GM10266 (cell line): ENCODE results near the gene DGCR8.
A peak's percentile ranks its signal among the peaks of the same experiment; 100 is the strongest.

ENCODE experiments used
- DNase-seq: peaks from one replicate; pipeline ENCODE4 v3.0.0; 2012; ENCODE audit errors: extremely low spot score
- TF ChIP-seq, protein P1 (sequence below): IDR thresholded peaks from 2 replicates; pipeline ENCODE4 v1.5.1; 2012; ENCODE audit warnings: mild to moderate bottlenecking, low read depth; ENCODE audit not compliant: control insufficient read depth, insufficient read depth; ENCODE audit errors: missing control alignments

DGCR8 gene

DNA sequence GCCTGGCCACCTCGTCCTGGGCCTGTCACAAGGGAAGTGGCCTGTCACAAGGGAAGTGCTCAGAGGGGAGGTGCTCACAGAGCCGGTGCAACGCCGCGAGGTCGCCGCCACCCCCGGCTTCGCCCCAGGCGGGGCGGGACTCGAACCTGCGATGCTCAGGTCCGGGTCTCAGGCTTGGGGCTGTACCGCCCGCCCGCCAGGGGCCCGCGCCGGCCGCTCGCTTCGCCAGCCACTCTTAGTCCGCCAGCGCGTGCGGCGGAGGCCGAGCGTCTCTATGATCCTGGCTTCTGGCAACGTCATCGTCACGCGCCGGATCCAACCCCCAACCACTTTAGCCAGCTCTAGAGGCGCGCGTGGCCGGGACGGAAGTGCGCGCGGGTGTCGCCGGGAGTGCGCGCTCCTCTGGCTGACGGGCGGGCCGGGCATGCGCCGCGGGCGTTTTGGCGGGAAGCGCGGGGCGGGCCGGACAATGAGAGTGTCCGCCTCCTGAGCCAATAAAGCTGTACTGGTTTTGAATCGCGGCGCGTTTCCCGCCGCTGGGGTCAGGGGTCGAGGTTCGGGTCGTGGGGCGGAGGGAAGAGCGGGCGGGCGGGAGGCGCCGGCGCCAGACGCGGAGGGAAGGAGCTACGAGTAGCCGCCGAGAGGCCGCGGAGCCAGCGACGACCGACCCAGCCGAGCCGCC is 37.1 kb downstream of the DGCR8 start, which contains the start of gene TRMT2A:
Gene TRMT2A (minus strand): TSS at position 276 of the 682 bp plus-strand sequence. CDS start 320 bp downstream, outside the sequence.
- TF ChIP-seq, protein P1, sequence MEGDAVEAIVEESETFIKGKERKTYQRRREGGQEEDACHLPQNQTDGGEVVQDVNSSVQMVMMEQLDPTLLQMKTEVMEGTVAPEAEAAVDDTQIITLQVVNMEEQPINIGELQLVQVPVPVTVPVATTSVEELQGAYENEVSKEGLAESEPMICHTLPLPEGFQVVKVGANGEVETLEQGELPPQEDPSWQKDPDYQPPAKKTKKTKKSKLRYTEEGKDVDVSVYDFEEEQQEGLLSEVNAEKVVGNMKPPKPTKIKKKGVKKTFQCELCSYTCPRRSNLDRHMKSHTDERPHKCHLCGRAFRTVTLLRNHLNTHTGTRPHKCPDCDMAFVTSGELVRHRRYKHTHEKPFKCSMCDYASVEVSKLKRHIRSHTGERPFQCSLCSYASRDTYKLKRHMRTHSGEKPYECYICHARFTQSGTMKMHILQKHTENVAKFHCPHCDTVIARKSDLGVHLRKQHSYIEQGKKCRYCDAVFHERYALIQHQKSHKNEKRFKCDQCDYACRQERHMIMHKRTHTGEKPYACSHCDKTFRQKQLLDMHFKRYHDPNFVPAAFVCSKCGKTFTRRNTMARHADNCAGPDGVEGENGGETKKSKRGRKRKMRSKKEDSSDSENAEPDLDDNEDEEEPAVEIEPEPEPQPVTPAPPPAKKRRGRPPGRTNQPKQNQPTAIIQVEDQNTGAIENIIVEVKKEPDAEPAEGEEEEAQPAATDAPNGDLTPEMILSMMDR = peak; percentile 16
- DNase-seq = peak; percentile 100

DNA sequence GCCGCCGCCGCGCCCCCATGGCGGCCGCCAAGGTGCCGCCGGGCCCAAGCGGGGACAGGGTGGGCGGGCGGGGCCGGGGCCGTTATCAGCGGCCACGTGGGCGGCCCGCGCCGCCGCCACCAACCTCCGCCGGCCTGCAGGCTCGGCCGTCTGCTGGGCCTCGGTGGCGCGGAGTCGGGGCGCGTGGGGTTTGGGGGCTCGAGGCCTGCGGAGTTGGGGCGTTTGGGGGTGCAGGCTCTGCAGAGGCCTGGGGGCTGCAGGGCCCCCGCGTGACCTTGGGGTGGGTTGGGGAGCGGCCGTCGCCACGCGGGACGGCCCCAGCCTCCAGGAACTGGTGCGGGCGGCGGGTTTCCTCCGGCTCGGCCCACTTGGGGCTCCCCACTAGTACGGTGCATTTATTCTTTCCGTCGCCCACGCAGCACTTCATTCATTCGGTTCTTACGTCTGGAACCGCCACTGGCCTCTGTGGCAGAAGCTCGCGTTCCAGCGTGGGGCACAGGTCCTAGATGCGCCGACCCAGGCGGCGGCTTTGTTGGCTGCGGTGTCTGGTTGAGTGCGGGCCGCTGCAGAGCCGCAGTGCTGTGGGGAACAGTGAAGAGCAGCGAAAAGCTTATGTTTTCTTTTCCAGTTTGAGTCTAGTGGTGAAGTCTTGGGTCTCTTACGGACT is 37.7 kb downstream of the DGCR8 start:
- TF ChIP-seq, protein P1 = no peak
- peak; percentile 78 for DNase-seq

DNA sequence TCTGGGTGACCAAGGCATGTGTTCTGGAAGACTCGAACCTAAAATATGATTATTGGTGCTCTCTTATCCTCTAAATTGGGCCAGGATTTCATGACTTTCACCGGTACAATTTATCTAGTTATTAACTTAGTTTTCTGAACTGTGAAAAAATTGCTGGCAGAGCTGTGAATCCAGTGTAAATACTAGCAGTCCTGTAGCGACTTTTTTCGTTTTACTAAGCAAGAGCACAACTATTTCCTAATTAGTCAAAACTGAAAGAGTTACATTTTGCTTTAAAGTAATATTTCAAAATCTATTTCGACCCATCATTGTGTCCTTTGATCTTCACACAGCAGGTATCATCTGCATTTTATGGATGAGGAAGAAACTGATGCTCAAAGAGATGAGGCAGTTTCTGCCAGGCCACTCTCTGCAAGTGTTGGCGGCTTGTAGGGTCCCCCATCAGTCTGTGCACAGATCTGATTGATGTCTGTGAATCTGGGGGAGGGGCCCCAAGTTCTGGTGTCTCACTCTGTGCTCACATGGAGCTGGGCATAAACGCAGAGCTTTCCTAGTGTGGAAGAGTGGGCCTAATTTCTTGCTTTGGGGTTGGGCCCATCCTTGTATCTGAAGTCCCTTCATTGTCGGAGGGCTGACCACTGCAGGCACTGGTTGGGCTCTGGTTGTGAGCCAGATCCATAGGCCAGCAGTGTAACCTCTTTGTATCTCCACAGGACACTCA is 38.4 kb downstream of the DGCR8 start:
- TF ChIP-seq, protein P1 = no peak
- DNase-seq = no peak

DNA sequence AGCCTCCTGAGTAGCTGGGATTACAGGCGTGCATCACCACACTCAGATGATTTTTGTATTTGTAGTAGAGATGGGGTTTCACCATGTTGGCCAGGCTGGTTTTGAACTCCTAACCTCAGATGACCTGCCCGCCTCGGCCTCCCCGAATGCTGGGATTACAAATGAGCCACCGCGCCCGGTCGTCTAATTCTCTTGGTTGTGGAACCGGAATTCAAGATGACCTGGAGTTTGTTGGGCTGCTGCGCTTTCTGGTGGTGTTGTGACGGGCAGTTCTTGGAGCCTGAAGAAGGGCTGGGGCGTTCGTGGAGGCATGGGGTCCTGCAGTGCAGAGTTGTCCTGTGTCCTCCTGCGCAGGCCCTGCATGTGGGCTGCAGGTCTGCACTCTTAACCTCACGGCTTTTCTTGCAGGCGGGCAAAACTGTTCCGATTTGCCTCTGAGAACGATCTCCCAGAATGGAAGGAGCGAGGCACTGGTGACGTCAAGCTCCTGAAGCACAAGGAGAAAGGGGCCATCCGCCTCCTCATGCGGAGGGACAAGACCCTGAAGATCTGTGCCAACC is 41.9 kb downstream of the DGCR8 start:
- TF ChIP-seq, protein P1 = no peak
- DNase-seq = no peak

DNA sequence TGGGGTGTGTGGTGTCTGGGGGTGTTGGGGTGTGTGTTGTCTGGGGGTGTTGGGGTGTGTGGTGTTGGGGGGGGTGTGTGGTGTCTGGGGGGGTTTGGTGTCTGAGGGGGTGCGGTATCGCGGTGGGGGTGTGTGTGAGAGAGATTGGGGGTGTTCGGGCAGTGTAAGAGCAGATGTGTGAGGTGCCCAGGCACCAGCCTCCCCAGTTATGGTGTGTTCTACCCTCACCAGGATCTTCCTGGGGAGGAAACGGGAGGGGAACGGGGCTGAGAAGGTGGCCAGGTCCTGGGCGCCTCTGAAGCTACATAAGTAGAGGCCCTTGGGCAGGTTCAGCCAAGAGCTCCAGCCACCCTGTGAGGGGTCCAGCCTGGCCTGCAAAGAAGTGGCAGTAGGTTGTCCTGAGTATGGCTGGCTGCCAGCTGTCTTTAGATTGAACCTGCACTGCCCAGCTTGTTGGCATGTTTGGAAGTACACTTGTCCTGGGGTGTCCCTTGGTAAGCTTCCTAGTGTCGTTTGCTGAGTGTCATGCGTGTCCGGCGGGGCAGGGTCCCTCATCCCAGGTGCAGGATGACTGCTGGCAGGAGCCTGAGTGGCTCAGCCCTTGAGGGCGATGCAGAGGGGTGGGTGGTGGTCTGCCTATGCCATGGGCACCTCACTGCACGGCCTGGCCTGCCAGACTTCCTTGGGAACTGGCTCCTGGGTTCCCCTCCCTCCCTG is 43.5 kb downstream of the DGCR8 start:
- DNase-seq = no peak
- TF ChIP-seq, protein P1 = no peak

DNA sequence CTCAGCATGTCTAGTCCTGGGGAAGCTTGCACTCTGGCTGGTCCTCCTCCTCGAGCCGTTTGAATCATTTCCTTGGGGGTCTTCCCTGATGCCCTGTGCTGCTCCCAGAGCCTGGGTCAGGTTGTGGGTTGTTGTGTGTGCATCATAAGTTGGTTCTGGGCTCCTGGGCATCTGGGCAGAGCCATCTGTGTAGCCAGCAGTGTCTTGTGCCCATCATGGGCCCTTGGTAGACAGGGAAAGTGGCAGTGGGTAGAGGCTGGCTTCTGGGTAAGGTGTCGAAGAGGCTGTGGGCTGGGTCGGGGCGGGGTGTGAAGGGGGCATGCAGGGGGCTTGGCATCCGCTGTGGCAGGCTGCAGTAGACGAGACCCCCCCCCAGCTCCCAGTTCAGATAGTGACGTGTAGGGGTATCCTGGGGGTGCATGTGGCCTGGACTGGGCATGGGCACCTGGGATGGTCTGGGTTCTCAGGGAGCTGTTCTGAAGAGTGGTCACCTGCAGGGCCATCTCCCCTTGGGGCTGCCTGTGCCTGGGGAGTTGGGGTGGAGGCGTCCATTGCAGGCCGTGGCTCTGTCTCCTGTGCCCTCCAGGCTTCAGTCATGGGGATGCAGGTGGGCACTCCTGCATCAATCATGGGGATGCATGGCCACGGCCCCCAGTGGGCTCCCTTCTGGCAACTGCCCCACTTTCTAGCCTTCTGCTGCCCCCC is 44.2 kb downstream of the DGCR8 start:
- no peak for DNase-seq
- TF ChIP-seq, protein P1 = no peak
